ELF-1 (cell line): ENCODE data around the gene GPR150.

ENCODE experiments used
- DNase-seq: peaks from one replicate; pipeline ENCODE4 v3.0.0-alpha.2; 2016; ENCODE audit warnings: low read depth, low spot score

GPR150 gene

GRCh38 chr5:95620030-95620869 lies at the start of gene GPR150:
Gene GPR150, plus strand, starts transcription at chr5:95620087. Its CDS starts 189 bp downstream, at chr5:95620276.
- DNase-seq = peak; percentile 53

- no peak for DNase-seq
Observed at GRCh38 chr5:95572016-95572415, 47.9 kb upstream of the GPR150 start.

- no peak for DNase-seq
Observed at GRCh38 chr5:95581576-95581975, 38.3 kb upstream of the GPR150 start.

- no peak for DNase-seq
Observed at GRCh38 chr5:95583992-95584391, 35.9 kb upstream of the GPR150 start.

- no peak for DNase-seq
Observed at GRCh38 chr5:95590880-95591279, 29.0 kb upstream of the GPR150 start.

- DNase-seq = no peak
Observed at GRCh38 chr5:95591490-95591901, 28.4 kb upstream of the GPR150 start.

- DNase-seq = no peak
Observed at GRCh38 chr5:95595289-95595931, 24.5 kb upstream of the GPR150 start.

GRCh38 chr5:95599252-95599651 lies 20.6 kb upstream of the GPR150 start:
- DNase-seq = no peak

- DNase-seq = no peak
Observed at GRCh38 chr5:95600557-95600956, 19.3 kb upstream of the GPR150 start.

GRCh38 chr5:95605786-95606185 lies 14.1 kb upstream of the GPR150 start:
- no peak for DNase-seq

GRCh38 chr5:95606419-95606818 lies 13.5 kb upstream of the GPR150 start:
- no peak for DNase-seq

GRCh38 chr5:95609711-95610110 lies 10.2 kb upstream of the GPR150 start:
- DNase-seq = no peak

- no peak for DNase-seq
Observed at GRCh38 chr5:95610546-95610945, 9.3 kb upstream of the GPR150 start.

GRCh38 chr5:95611396-95611795 lies 8.5 kb upstream of the GPR150 start:
- DNase-seq = no peak

- DNase-seq = no peak
Observed at GRCh38 chr5:95613514-95613913, 6.4 kb upstream of the GPR150 start.

- no peak for DNase-seq
Observed at GRCh38 chr5:95615164-95615467, 4.8 kb upstream of the GPR150 start.

- DNase-seq = no peak
Observed at GRCh38 chr5:95617057-95617456, 2.8 kb upstream of the GPR150 start.

GRCh38 chr5:95619096-95619495 lies 791 bp upstream of the GPR150 start:
- DNase-seq = no peak

GRCh38 chr5:95619514-95620029 lies 315 bp upstream of the GPR150 start:
- DNase-seq = no peak

GRCh38 chr5:95620870-95621838 lies 1.3 kb downstream of the GPR150 start:
- peak; percentile 73 for DNase-seq

- DNase-seq = no peak
Observed at GRCh38 chr5:95621839-95622629, 2.1 kb downstream of the GPR150 start.
